Mesenchymal stem cell (in vitro differentiated cells and primary cell): ENCODE measurements around the gene CUBN.

Source experiments
- DNase-seq: peaks from one replicate; pipeline ENCODE4 v3.0.0-alpha.2; 2013
- H2AFZ ChIP-seq: one replicate; pipeline ENCODE4 v1.6.1; 2013; ENCODE audit warnings: low read depth, mild to moderate bottlenecking, control low read depth, inconsistent platforms, low read length, moderate library complexity
- H2AK5ac ChIP-seq: 2 replicates; pipeline ENCODE4 v1.6.1; 2013; ENCODE audit warnings: low read length, moderate library complexity, mild to moderate bottlenecking, inconsistent platforms; ENCODE audit not compliant: severe bottlenecking
- H2BK120ac ChIP-seq: one replicate; pipeline ENCODE4 v1.6.1; 2013; ENCODE audit warnings: low read depth, mild to moderate bottlenecking, inconsistent platforms, low read length, moderate library complexity
- H2BK12ac ChIP-seq, 2 experiments: one replicate each; pipeline ENCODE4 v1.6.1; 2013; ENCODE audit warnings: inconsistent platforms in 2 of 2, low read length in 2 of 2, mild to moderate bottlenecking in 2 of 2, moderate library complexity in 2 of 2, control low read depth in 1 of 2
- H2BK15ac ChIP-seq: one replicate; pipeline ENCODE4 v1.6.1; 2013; ENCODE audit warnings: mild to moderate bottlenecking, low read depth, inconsistent platforms; ENCODE audit not compliant: poor library complexity, severe bottlenecking
- H2BK5ac ChIP-seq: 2 replicates; pipeline ENCODE4 v1.6.1; 2013; ENCODE audit warnings: low read depth, mild to moderate bottlenecking, low read length, control low read depth, inconsistent platforms; ENCODE audit not compliant: poor library complexity, severe bottlenecking
- H3K14ac ChIP-seq, 2 experiments: one replicate each; pipeline ENCODE4 v1.6.1; 2013; ENCODE audit warnings: inconsistent platforms in 2 of 2, low read length in 2 of 2, control low read depth in 1 of 2, mild to moderate bottlenecking in 1 of 2, moderate library complexity in 1 of 2
- H3K18ac ChIP-seq, 2 experiments: one replicate each; pipeline ENCODE4 v1.6.1; 2013; ENCODE audit warnings: inconsistent platforms in 2 of 2, low read length in 2 of 2, control low read depth in 1 of 2, low read depth in 1 of 2, mild to moderate bottlenecking in 1 of 2
- H3K23ac ChIP-seq, 2 experiments: one replicate each; pipeline ENCODE4 v1.6.1; 2013; ENCODE audit warnings: inconsistent platforms in 2 of 2, low read length in 2 of 2, mild to moderate bottlenecking in 2 of 2, moderate library complexity in 2 of 2, control low read depth in 1 of 2
- H3K27ac ChIP-seq: 2 replicates; pipeline ENCODE4 v1.5.1; 2013; ENCODE audit warnings: mild to moderate bottlenecking, moderate library complexity, low read length, control low read depth, inconsistent platforms; ENCODE audit not compliant: poor library complexity, severe bottlenecking
- H3K27me3 ChIP-seq, 2 experiments: 2 replicates each; pipeline versions ENCODE4 v1.6.1 to v1.7.0; 2013; ENCODE audit warnings: low read length in 2 of 2, mild to moderate bottlenecking in 2 of 2, moderate library complexity in 2 of 2, control low read depth in 1 of 2, inconsistent platforms in 1 of 2; ENCODE audit not compliant: control insufficient read depth in 1 of 2, insufficient read depth in 1 of 2
- H3K36me3 ChIP-seq, 2 experiments: 2 replicates each; pipeline versions ENCODE4 v1.6.1 to v1.7.0; 2013; ENCODE audit warnings: low read length in 2 of 2, control low read depth in 1 of 2, inconsistent platforms in 1 of 2, low read depth in 1 of 2, mild to moderate bottlenecking in 1 of 2; ENCODE audit not compliant: insufficient read depth in 2 of 2, control insufficient read depth in 1 of 2
- H3K4ac ChIP-seq, 2 experiments: one replicate each; pipeline ENCODE4 v1.6.1; 2013; ENCODE audit warnings: inconsistent platforms in 2 of 2, low read length in 2 of 2, mild to moderate bottlenecking in 2 of 2, moderate library complexity in 2 of 2, control low read depth in 1 of 2, low read depth in 1 of 2
- H3K4me1 ChIP-seq: 2 replicates; pipeline ENCODE4 v1.6.1; 2013; ENCODE audit warnings: low read depth, low read length, control low read depth; ENCODE audit not compliant: control insufficient read depth, insufficient read depth
- H3K4me2 ChIP-seq: 2 replicates; pipeline ENCODE4 v1.6.1; 2013; ENCODE audit warnings: low read length, mild to moderate bottlenecking, inconsistent platforms; ENCODE audit not compliant: poor library complexity, severe bottlenecking
- H3K4me3 ChIP-seq, 2 experiments: 2 replicates each; pipeline versions ENCODE4 v1.5.1 to v1.7.0; 2013; ENCODE audit warnings: low read length in 2 of 2, mild to moderate bottlenecking in 2 of 2, control low read depth in 1 of 2, low read depth in 1 of 2; ENCODE audit not compliant: insufficient read depth in 1 of 2
- H3K79me1 ChIP-seq: replicated peaks from 2 replicates; pipeline ENCODE4 v1.6.1; 2013; ENCODE audit warnings: mild to moderate bottlenecking, control low read depth, low read length, inconsistent platforms; ENCODE audit not compliant: poor library complexity, severe bottlenecking
- H3K9ac ChIP-seq: 2 replicates; pipeline ENCODE4 v1.7.0; 2013; ENCODE audit warnings: mild to moderate bottlenecking, low read length, moderate library complexity
- H3K9me3 ChIP-seq: 2 replicates; pipeline ENCODE4 v1.7.0; 2013; ENCODE audit warnings: mild to moderate bottlenecking, low read length; ENCODE audit not compliant: control insufficient read depth
- H4K8ac ChIP-seq: one replicate; pipeline ENCODE4 v1.6.1; 2013; ENCODE audit warnings: inconsistent platforms, mild to moderate bottlenecking, low read length, moderate library complexity
- H4K91ac ChIP-seq: one replicate; pipeline ENCODE4 v1.6.1; 2013; ENCODE audit warnings: mild to moderate bottlenecking, low read length, inconsistent platforms
- WGBS: methylation state at CpG from one replicate; pipeline ENCODE4 v1.1.7; 2013; ENCODE audit warnings: mixed read lengths; 5-methylcytosine and 5-hydroxymethylcytosine counted together

CUBN gene

GRCh38 chr10:16996530-16996964 is 133.1 kb downstream of the CUBN start:
- no peak overlapping the region for H2BK15ac ChIP-seq
- H3K4me3 ChIP-seq = no peak overlapping the region
- H3K4me1 ChIP-seq = peaks cover 7% of the 10 kb centered on the region
- H2BK5ac ChIP-seq = no peak overlapping the region
- peak overlapping the region; percentile 15 to 92 for H2BK12ac ChIP-seq
- no peak overlapping the region for H3K23ac ChIP-seq
- no peak overlapping the region for H3K27ac ChIP-seq
- H3K4ac ChIP-seq = peak overlapping the region; percentile 6 to 76
- H2AFZ ChIP-seq = no peak overlapping the region
- H3K79me1 ChIP-seq = no peaks in the 10 kb centered on the region
- H3K14ac ChIP-seq = no peak overlapping the region
- H3K4me2 ChIP-seq = no peak overlapping the region
- peak overlapping the region; percentile 73 for H3K9ac ChIP-seq
- no peaks in the 10 kb centered on the region for H3K27me3 ChIP-seq
- peak; percentile 76 for DNase-seq
- no peak overlapping the region for H4K8ac ChIP-seq
- H2BK120ac ChIP-seq = no peak overlapping the region
- H2AK5ac ChIP-seq = no peak overlapping the region
- no peaks in the 10 kb centered on the region for H3K36me3 ChIP-seq
- H3K18ac ChIP-seq = peak overlapping the region; percentile 6 to 14
- H3K9me3 ChIP-seq = peaks cover 5% of the 10 kb centered on the region
- 85% methylated on average over 3 of the region's 6 CpGs for WGBS
- no peak overlapping the region for H4K91ac ChIP-seq

GRCh38 chr10:16995867-16996529 is 133.6 kb downstream of the CUBN start:
- peaks cover 7% of the 10 kb centered on the region for H3K4me1 ChIP-seq
- peak overlapping the region; percentile 73 for H3K9ac ChIP-seq
- H4K91ac ChIP-seq = no peak overlapping the region
- H3K27me3 ChIP-seq = no peaks in the 10 kb centered on the region
- peak overlapping the region; percentile 29 to 94 for H2BK12ac ChIP-seq
- 30% methylated on average over 5 of the region's 6 CpGs for WGBS
- peak overlapping the region; percentile 10 for H4K8ac ChIP-seq
- no peaks in the 10 kb centered on the region for H3K36me3 ChIP-seq
- no peak overlapping the region for H3K23ac ChIP-seq
- no peak overlapping the region for H2BK15ac ChIP-seq
- peak overlapping the region in 1 of 2 experiments; percentile 5 for H3K4ac ChIP-seq
- H3K9me3 ChIP-seq = peaks cover 5% of the 10 kb centered on the region
- H3K79me1 ChIP-seq = no peaks in the 10 kb centered on the region
- no peak overlapping the region for H2AFZ ChIP-seq
- H3K4me2 ChIP-seq = no peak overlapping the region
- H3K14ac ChIP-seq = peak overlapping the region in 1 of 2 experiments; percentile 23
- no peak overlapping the region for H3K4me3 ChIP-seq
- no peak overlapping the region for H3K27ac ChIP-seq
- peak overlapping the region; percentile 7 to 44 for H3K18ac ChIP-seq
- peak overlapping the region; percentile 57 for H2AK5ac ChIP-seq
- no peak overlapping the region for H2BK120ac ChIP-seq
- peak; percentile 92 for DNase-seq
- no peak overlapping the region for H2BK5ac ChIP-seq

GRCh38 chr10:16993186-16993585 is 136.4 kb downstream of the CUBN start:
- Histone ChIP-seq H2BK120ac (no peak overlapping the region), H2AFZ (no peak overlapping the region), H2BK15ac (no peak overlapping the region), H3K27me3 (no peaks in the 10 kb centered on the region), H3K18ac (no peak overlapping the region), H3K27ac (no peak overlapping the region), H3K79me1 (no peaks in the 10 kb centered on the region), H3K14ac (no peak overlapping the region), H3K23ac (no peak overlapping the region), H2BK5ac (no peak overlapping the region), H3K4me3 (peak overlapping the region in 1 of 2 experiments; percentile 58), H2BK12ac (no peak overlapping the region), H3K9me3 (no peaks in the 10 kb centered on the region), H3K9ac (peak overlapping the region; percentile 91), H2AK5ac (no peak overlapping the region), H3K36me3 (peaks cover 0 to 5% of the 10 kb centered on the region in 2 experiments), H4K91ac (no peak overlapping the region), H4K8ac (no peak overlapping the region), H3K4me1 (peaks cover 7% of the 10 kb centered on the region), H3K4me2 (no peak overlapping the region), H3K4ac (no peak overlapping the region)
- 99% methylated on average over 3 of the region's 4 CpGs for WGBS
- no peak for DNase-seq

DNA sequence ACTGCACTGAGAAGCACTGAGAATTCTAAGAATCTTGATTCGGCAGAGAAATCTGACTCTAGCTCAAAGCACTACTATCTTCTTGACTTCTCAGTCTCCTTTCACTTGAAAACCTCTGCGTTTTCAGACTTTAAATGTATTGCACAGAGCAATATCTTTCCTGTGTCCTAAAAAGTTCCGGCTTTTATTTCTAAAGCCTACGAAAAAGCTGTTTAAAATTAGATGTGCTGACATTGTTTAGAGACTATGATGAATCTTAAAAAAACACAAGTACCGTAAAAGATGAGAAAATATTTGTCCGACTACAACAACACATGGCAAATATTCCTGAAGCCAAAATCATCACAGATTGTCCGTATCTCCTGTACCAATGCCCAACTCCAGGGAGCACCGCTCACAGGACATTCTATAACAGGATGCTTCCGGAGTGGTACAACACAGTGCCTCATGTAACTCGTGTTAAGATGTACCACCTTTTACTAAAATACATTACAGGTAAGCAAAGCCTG is 136.9 kb downstream of the CUBN start:
- DNase-seq = no peak
- Histone ChIP-seq H3K79me1 (no peaks in the 10 kb centered on the region), H3K27ac (peak overlapping the region; percentile 46), H3K27me3 (no peaks in the 10 kb centered on the region), H3K4me2 (no peak overlapping the region), H2BK12ac (no peak overlapping the region), H3K14ac (no peak overlapping the region), H3K18ac (no peak overlapping the region), H3K4me3 (peak overlapping the region in 1 of 2 experiments; percentile 58), H2BK120ac (no peak overlapping the region), H3K23ac (no peak overlapping the region), H3K4me1 (peaks cover 9% of the 10 kb centered on the region), H3K9me3 (no peaks in the 10 kb centered on the region), H4K8ac (no peak overlapping the region), H2BK15ac (no peak overlapping the region), H3K36me3 (peaks cover 0 to 5% of the 10 kb centered on the region in 2 experiments), H3K4ac (no peak overlapping the region), H4K91ac (no peak overlapping the region), H2AK5ac (no peak overlapping the region), H2AFZ (no peak overlapping the region), H3K9ac (peak overlapping the region; percentile 91), H2BK5ac (no peak overlapping the region)
- WGBS = 87% methylated on average over 10 of the region's 10 CpGs
